Colonic mucosa (tissue), 4 donors: ENCODE measurements around the gene HAO1. TPM values are rescaled to one million over a fixed set of nuclear protein-coding genes. Genes with fewer than 3 reads are reported as not detected.

Experiments used
- DNase-seq: peaks from one replicate; pipeline ENCODE4 v3.0.0-alpha.2; 2020
- H3K27ac ChIP-seq: fragments of 200-600 bp; one replicate; pipeline ENCODE4 v1.8.0; 2021
- H3K27me3 ChIP-seq: fragments of 200-600 bp; one replicate; pipeline ENCODE4 v1.8.0; 2021
- H3K36me3 ChIP-seq: fragments of 200-600 bp; one replicate; pipeline ENCODE4 v1.8.0; 2021
- H3K4me1 ChIP-seq: fragments of 200-600 bp; one replicate; pipeline ENCODE4 v1.8.0; 2021; ENCODE audit warnings: mild to moderate bottlenecking
- H3K4me3 ChIP-seq: fragments of 200-600 bp; one replicate; pipeline ENCODE4 v1.8.0; 2021
- H3K9ac ChIP-seq, 2 donors: one replicate each; pipeline ENCODE4 v1.7.0; 2013; ENCODE audit warnings: control low read depth in 2 of 2, low read depth in 2 of 2, low read length in 2 of 2
- H3K9me3 ChIP-seq: fragments of 200-600 bp; one replicate; pipeline ENCODE4 v1.8.0; 2021
- CTCF ChIP-seq: fragments of 200-600 bp; IDR thresholded peaks from one replicate; pipeline ENCODE4 v1.8.0; 2022; ENCODE audit warnings: antibody characterized with exemption, mild to moderate bottlenecking
- intact Hi-C: fragments of 100-400 bp; cut with DNase I; formaldehyde crosslinking; loops from one replicate; pipeline ENCODE4 v1.14.1; 2022
- total RNA-seq, 2 donors: library from RNA; stranded (reverse); fragmentation: NEBNext Ultra II Directional in 1 of 2; extraction: Animal tissue kit (Norgen Biotek cat#: 25700) in 1 of 2; gene quantifications; one replicate each; pipeline ENCODE4 v1.2.1, GENCODE V29; 2021
- donor health status: healthy.
- donor health status: DM: no; HTN: no; CAD: no.
- donor health status: DM: no; HTN: no; CAD: no.

HAO1 gene
- total RNA-seq = not detected

GRCh38 chr20:7940341-7940740 lies at the start of gene HAO1:
Gene HAO1 (minus strand): TSS chr20:7940458. CDS start chr20:7940422, 36 bp downstream.
- DNase-seq = no peak
- Histone ChIP-seq H3K9ac (no peak within 1 kb of the TSS), H3K9me3 (no peaks in the 10 kb centered on the region), H3K4me3 (no peak within 1 kb of the TSS), H3K4me1 (no peaks in the 10 kb centered on the region), H3K27me3 (no peaks in the 10 kb centered on the region), H3K27ac (no peak within 1 kb of the TSS), H3K36me3 (no peaks in the 10 kb centered on the region)
- intact Hi-C loops = no loop called here
- TF ChIP-seq CTCF = no peak

- intact Hi-C loops = no loop called here
- H3K27ac ChIP-seq = no peak overlapping the region
- DNase-seq = no peak
- H3K9me3 ChIP-seq = no peaks in the 10 kb centered on the region
- no peak overlapping the region for H3K4me3 ChIP-seq
- TF ChIP-seq CTCF = no peak
- no peaks in the 10 kb centered on the region for H3K4me1 ChIP-seq
- H3K27me3 ChIP-seq = no peaks in the 10 kb centered on the region
- H3K9ac ChIP-seq = no peak overlapping the region
- H3K36me3 ChIP-seq = no peaks in the 10 kb centered on the region
Measured at GRCh38 chr20:7989379-7989778, 49.1 kb upstream of the HAO1 start.

GRCh38 chr20:7985916-7986315 lies 45.7 kb upstream of the HAO1 start:
- no peak overlapping the region for H3K9ac ChIP-seq
- no peak overlapping the region for H3K27ac ChIP-seq
- H3K4me1 ChIP-seq = no peaks in the 10 kb centered on the region
- no peaks in the 10 kb centered on the region for H3K36me3 ChIP-seq
- intact Hi-C loops = no loop called here
- no peak for DNase-seq
- H3K4me3 ChIP-seq = no peak overlapping the region
- TF ChIP-seq CTCF = no peak
- H3K9me3 ChIP-seq = no peaks in the 10 kb centered on the region
- no peaks in the 10 kb centered on the region for H3K27me3 ChIP-seq

- DNase-seq = no peak
- Histone ChIP-seq H3K4me1 (no peaks in the 10 kb centered on the region), H3K9ac (no peak overlapping the region), H3K36me3 (no peaks in the 10 kb centered on the region), H3K4me3 (no peak overlapping the region), H3K27me3 (no peaks in the 10 kb centered on the region), H3K27ac (no peak overlapping the region), H3K9me3 (no peaks in the 10 kb centered on the region)
- intact Hi-C loops = no loop called here
- TF ChIP-seq CTCF = no peak
Measured at GRCh38 chr20:7984192-7984591, 43.9 kb upstream of the HAO1 start.

GRCh38 chr20:7981374-7981773 lies 41.1 kb upstream of the HAO1 start:
- H3K36me3 ChIP-seq = no peaks in the 10 kb centered on the region
- no peak overlapping the region for H3K9ac ChIP-seq

More at GRCh38 chr20:7981374-7981773, 41.1 kb upstream of the HAO1 start:
- TF ChIP-seq CTCF = no peak
- Histone ChIP-seq H3K27ac (no peak overlapping the region), H3K4me3 (no peak overlapping the region), H3K9me3 (no peaks in the 10 kb centered on the region), H3K27me3 (no peaks in the 10 kb centered on the region), H3K4me1 (no peaks in the 10 kb centered on the region)
- DNase-seq = no peak
- intact Hi-C loops = no loop called here
